OCI-LY1 (cell line): ENCODE measurements around the gene NUMB.

Experiments used
- EZH2 ChIP-seq: fragments of 200-600 bp; sonication (generic), shearing (Covaris generic); IDR thresholded peaks from 2 replicates; pipeline ENCODE4 v1.8.0; 2017; ENCODE audit warnings: borderline replicate concordance, mixed run types, mild to moderate bottlenecking, antibody characterized with exemption, low read length, moderate library complexity, mixed read lengths
- TF ChIP-seq, protein P1 (sequence below): fragments of 200-600 bp; sonication (generic), shearing (Covaris generic); IDR thresholded peaks from 2 replicates; pipeline ENCODE4 v1.5.1; 2017; ENCODE audit warnings: mild to moderate bottlenecking, antibody characterized with exemption, low read length, moderate library complexity, mixed read lengths

DNA sequence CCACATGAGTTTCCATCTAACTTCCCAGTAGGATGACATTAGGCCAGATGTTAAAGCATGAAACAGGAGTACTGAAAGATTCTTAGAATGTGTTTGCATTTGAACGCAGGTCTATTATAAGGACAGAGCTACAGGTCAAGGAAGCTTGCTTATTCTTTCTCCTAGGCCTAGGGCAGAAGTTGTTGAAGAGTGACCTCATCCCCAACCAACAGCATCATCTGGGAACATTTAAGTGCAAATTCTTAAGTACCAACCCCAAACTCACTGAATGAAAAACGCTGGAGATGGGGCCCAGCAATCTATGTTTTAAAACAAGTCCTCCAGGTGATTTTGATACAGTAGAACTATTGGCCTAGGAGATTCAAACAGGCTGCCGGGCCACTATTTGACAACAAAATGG, 168.6 kb downstream of the NUMB start:
- TF ChIP-seq, protein P1, sequence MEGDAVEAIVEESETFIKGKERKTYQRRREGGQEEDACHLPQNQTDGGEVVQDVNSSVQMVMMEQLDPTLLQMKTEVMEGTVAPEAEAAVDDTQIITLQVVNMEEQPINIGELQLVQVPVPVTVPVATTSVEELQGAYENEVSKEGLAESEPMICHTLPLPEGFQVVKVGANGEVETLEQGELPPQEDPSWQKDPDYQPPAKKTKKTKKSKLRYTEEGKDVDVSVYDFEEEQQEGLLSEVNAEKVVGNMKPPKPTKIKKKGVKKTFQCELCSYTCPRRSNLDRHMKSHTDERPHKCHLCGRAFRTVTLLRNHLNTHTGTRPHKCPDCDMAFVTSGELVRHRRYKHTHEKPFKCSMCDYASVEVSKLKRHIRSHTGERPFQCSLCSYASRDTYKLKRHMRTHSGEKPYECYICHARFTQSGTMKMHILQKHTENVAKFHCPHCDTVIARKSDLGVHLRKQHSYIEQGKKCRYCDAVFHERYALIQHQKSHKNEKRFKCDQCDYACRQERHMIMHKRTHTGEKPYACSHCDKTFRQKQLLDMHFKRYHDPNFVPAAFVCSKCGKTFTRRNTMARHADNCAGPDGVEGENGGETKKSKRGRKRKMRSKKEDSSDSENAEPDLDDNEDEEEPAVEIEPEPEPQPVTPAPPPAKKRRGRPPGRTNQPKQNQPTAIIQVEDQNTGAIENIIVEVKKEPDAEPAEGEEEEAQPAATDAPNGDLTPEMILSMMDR = no peak
- TF ChIP-seq EZH2 = no peak
